NCI-H345 treated with DMSO at 0.1 percent for 48 hours (cell line): ENCODE measurements around the gene SCD5.

Experiments used
- DNase-seq: peaks from one replicate; lab custom pipeline; 2025; ENCODE audit not compliant: unreplicated experiment; lab: John Stamatoyannopoulos, UW

SCD5 gene

GRCh38 chr4:82737354-82737753 is 61.2 kb downstream of the SCD5 start:
- no peak for DNase-seq

- DNase-seq = no peak
Observed at GRCh38 chr4:82733636-82734035, 65.0 kb downstream of the SCD5 start.

GRCh38 chr4:82728301-82728700 is 70.3 kb downstream of the SCD5 start:
- no peak for DNase-seq

DNA sequence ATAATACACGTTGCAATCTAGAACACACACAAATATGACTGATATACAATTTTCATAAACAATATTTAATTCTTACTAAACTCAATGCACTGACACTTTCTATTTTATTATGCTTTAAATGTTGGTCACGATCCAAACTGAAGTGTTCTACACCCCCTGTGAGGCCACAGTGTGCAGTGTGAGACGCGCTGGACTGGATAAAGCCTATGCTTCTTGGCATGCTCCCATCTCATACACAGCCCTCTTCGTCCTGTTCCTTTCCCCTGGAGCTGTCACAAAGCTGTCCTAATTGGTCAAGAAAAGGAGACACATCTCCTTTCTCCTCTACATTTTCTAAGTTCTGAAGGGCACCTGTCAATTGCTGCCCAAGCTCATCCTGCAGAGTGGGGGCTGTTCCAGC is 72.0 kb downstream of the SCD5 start:
- DNase-seq = no peak

- DNase-seq = no peak
Observed at GRCh38 chr4:82721819-82722423, 76.7 kb downstream of the SCD5 start.

- DNase-seq = no peak
Observed at GRCh38 chr4:82718162-82718940, 80.2 kb downstream of the SCD5 start.

DNA sequence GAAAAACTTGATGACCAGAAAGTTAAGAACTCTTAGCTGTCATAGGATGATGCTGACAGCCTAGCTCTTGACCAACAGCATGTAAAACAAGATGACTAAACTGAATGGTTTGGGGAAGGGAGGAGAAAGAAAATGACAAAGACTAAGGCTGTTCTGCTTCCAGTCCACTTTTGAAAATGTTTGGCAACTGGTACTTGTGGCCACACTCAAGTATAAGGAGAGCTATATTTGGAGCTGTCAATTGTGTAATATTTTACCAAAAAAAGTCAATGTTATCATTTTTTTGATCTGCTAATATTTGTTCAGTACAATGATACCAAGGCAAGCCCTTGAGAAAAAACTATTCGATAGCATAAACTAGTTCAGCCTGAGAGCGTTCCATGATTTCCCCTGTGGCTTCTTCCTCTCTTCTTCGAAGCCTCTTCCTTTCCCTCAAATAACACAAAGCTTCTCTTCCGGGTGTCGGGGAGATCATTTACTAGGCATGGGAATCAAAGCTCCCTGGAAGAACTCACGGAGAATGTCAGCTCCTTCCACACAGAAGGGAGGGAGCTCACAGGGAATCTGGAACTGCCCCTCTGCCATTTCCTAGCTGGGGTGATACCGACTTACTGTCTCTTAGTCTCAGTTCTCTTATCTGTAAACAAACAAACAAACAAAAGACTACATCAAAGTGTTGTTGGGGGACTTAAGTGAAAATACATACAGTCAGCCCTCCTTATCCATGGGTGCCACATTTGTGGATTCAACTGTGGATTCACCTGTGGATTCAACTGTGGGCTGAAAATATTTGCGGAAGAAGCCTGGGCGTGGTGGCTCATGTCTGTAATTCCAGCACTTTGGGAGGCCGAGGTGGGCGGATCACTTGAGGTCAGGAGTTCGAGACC is 82.6 kb downstream of the SCD5 start:
- DNase-seq = no peak

GRCh38 chr4:82713856-82714255 is 84.7 kb downstream of the SCD5 start:
- no peak for DNase-seq

- DNase-seq = no peak
Observed at GRCh38 chr4:82712561-82712960, 86.0 kb downstream of the SCD5 start.

GRCh38 chr4:82711158-82711785 is 87.3 kb downstream of the SCD5 start:
- no peak for DNase-seq

GRCh38 chr4:82710197-82710929 is 88.2 kb downstream of the SCD5 start:
- no peak for DNase-seq

DNA sequence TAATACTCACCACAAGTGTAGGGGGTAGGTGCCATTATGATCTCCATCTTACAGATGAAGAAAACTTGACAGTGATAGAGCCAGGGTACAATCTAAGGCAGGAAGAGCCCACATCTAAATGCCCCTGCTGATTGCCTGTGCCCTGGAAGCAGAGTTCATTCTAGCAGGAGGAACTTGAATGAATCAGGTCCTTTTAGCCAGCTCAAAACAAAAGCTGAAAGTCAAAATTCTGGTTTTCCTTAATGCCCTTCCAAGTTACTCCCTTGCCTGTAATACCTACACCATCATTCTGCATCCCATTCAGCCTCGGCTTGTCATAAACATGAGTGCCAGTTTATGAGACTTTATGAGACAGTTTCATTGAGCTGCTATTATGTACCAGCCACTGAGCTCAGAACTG is 89.6 kb downstream of the SCD5 start:
- DNase-seq = no peak

DNA sequence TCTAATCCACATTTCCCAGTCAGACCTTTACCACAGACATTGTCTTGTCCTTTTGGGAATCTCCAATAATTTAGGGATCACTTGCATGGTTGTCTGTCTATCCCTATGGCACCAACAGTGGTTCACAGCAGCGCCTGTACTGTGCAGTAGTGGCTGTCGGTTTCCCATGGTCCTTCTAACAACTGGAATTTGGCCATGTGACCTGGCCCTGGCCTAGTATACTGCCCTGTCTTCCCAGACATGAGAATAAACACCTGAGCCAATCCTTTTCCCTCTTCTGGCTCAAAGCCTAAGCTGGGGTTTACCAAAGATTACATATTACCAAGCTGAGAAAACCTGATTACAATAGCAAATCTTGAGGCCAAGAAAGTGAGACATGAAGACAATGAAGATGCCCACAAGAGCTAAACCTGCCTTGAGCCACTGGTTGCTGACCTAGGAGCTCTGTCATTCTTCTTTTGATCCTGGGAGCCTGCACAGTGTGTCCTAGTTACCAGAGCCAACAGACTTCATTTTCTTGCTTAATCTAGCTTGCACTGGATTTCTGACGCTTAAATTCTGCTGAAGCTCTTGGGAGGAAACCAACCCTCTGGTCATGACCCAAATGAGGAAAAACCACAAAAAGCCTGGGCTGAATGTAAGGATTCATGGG is 92.1 kb downstream of the SCD5 start:
- no peak for DNase-seq

DNA sequence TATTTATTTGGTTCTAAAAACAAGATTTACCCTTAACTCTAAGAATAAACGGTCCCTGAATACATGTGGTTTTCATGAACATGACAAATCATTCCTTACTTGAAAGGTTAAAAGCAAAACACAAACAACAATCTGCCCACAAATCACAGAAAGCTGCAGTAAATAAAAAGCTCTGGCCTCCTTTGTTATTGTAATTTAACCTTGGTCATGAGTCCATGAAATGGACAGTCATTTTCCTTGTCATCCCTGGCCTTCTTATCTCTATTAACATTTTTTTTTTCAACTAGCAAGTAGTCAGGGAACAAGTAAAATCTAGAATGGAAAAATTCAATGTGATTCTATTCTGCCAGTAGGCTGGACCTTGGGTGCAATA is 92.7 kb downstream of the SCD5 start:
- no peak for DNase-seq

DNA sequence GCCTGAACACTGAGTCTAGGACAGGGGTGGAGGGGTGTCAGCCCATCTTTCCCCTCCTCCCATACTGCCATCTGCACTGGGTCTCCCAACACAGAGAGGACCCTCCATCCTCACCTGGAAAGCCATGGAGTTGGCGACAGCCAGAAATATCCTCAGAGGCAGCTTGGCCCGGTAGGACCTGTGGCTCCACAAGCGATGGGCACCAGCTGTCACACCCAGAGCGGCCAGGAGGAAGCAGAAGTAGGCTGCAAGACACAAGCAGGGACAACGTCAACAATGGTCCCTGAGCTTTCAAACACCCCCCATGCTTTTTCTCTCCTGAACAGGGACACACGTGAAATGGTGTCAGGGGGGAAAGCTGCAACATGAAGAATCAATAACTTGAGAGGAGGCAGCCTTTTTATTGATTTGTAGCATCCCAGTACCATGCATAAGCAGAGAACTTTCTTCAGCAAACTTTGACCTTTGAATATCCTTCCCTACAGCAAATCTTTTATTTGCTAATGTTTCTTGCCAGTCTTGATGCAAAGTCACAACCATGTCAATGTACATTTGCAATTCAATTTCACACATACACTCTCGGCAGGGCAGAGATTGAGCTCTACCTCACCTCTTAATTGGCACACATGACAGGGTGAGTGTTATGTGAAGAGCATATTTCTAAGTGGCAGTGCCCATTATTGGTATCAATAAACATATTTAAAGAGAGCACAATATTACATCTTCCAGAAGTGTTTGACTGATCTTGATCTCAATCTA is 93.2 kb downstream of the SCD5 start:
- no peak for DNase-seq

GRCh38 chr4:82704156-82704555 is 94.4 kb downstream of the SCD5 start:
- DNase-seq = no peak

GRCh38 chr4:82698412-82698811 is 100.2 kb downstream of the SCD5 start:
- no peak for DNase-seq

DNA sequence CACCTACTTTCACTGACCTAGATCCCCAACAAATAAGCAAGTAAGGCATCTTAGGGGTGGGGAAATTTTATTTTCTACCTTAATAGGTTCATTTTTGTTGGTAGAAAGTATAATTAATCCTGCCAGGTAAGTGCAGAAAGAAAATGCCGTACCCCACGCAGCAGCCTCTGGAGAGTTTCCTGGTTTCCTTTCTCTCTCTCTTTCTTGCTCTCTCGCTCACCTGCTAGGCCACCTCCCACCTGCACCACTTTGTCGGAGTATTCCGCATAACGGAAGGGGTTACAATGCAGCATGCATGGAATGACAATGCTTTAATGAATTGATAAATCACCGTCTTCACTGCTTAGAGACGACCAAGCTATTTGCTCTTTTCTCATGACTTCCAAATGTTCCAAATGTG is 101.0 kb downstream of the SCD5 start:
- no peak for DNase-seq

DNA sequence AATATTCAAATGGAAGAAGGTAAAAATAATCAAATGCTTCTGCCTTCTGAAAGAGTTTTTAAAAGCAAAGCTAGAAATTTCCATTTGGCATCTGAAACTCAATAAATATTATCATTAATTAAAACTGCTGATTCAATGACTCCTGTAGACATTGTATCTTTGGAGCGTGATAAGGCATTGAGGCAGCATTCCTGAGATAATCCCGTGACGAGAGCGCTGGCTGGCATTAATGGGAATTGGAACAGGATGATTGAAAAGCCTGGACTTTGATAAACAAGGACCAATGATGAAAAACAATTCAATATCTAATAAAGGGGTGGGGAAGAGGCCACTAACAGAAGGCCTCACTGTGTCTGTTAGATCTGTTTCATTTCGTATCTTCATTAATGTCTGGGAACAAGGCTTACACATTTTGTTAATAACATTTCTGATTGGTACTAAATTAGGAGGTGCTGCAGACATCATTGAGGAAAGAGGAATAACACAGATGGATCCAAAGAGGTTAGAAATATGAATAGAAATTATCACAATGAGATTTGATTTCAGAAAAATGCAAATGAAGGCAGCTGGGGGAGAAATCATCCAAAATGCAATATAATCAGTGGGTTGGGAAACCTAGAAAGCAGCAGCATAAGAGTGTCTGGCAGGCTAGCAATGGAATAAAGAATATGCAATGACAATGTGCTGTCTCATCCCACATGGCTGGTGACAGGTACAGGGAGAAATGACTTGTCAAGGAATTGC is 102.3 kb downstream of the SCD5 start:
- DNase-seq = no peak
